ENCODE measurements around the gene CFAP161.

- no peak for TF ChIP-seq USF1 (IDR thresholded peaks at IDR 0.05; ENCODE audit: borderline replicate concordance, low read depth)
- TF ChIP-seq EP300 (IDR thresholded peaks at IDR 0.05; ENCODE audit: borderline replicate concordance in 1 of 2, low read depth in 1 of 2, low read length in 1 of 2) = no peak
- TF ChIP-seq CTCF (IDR thresholded peaks at IDR 0.05) = no peak
- no peak for TF ChIP-seq TEAD4 (IDR thresholded peaks at IDR 0.05; ENCODE audit: borderline replicate concordance, insufficient read depth)
- TF ChIP-seq NFIC (IDR thresholded peaks at IDR 0.05; ENCODE audit: borderline replicate concordance) = no peak
- TF ChIP-seq SIN3A (IDR thresholded peaks at IDR 0.05; ENCODE audit: borderline replicate concordance, low read depth, low read length) = no peak
These were observed 63.2 kb downstream of the CFAP161 start for GRCh38 chr15:81197255-81197630.

All from SK-N-SH (cell line).